K562 (cell line): Measurements from ENCODE around the gene ATF4. TPM values are rescaled to one million over a fixed set of nuclear protein-coding genes. Genes with fewer than 3 reads are reported as not detected.

Experiments used
- BRF1 ChIP-seq: IDR thresholded peaks from 3 replicates; pipeline ENCODE4 v1.6.1; 2011; ENCODE audit warnings: borderline replicate concordance, mild to moderate bottlenecking; ENCODE audit not compliant: insufficient read length; ENCODE audit errors: extremely low read depth
- CSDE1 ChIP-seq, 2 experiments: fragments of 450-650 bp; IDR thresholded peaks; 2 replicates each; pipeline ENCODE4 v1.6.1; 2016; ENCODE audit warnings: mild to moderate bottlenecking in 1 of 2
- FOXM1 ChIP-seq, 2 experiments: fragments of 450-650 bp in 1 of 2; sonication (generic) in 1 of 2; formaldehyde crosslinking in 1 of 2; IDR thresholded peaks; 2 replicates each; pipeline versions ENCODE4 v1.6.1 to v1.9.0; 2017 to 2022; ENCODE audit warnings: low read depth in 2 of 2, mild to moderate bottlenecking in 2 of 2, missing genetic modification reagents in 1 of 2, moderate library complexity in 1 of 2
- JUNB ChIP-seq: fragments of 450-650 bp; formaldehyde crosslinking; conservative IDR thresholded peaks from 2 replicates; pipeline ENCODE4 v1.4.0; 2020; ENCODE audit warnings: mild to moderate bottlenecking
- KDM5B ChIP-seq: fragments of 200-600 bp; sonication (generic); IDR thresholded peaks from 2 replicates; pipeline ENCODE4 v1.6.1; 2012; ENCODE audit warnings: low read depth, mild to moderate bottlenecking, moderate library complexity, low read length, control low read depth, inconsistent platforms; ENCODE audit not compliant: insufficient replicate concordance
- KLF1 ChIP-seq: fragments of 450-650 bp; IDR thresholded peaks from 2 replicates; pipeline ENCODE4 v1.6.1; 2016; ENCODE audit warnings: missing genetic modification characterization, missing compliant biosample characterization
- MAZ ChIP-seq, 2 experiments: fragments of 450-650 bp in 1 of 2; sonication (generic) in 1 of 2; formaldehyde crosslinking; IDR thresholded peaks in 1 of 2; conservative IDR thresholded peaks in 1 of 2; 2 replicates each; pipeline versions ENCODE4 v1.4.0 to v1.5.0; 2020; ENCODE audit warnings: mild to moderate bottlenecking in 1 of 2, missing genetic modification reagents in 1 of 2
- MXI1 ChIP-seq: IDR thresholded peaks from 2 replicates; pipeline ENCODE4 v1.6.1; 2011; ENCODE audit warnings: low read depth, mild to moderate bottlenecking, improper control_type of control experiment, low read length
- NFRKB ChIP-seq: fragments of 450-650 bp; IDR thresholded peaks from 2 replicates; pipeline ENCODE4 v1.6.1; 2016; ENCODE audit warnings: low read depth
- PHTF2 ChIP-seq: fragments of 250-450 bp; sonication (Bioruptor Pico); IDR thresholded peaks from 2 replicates; pipeline ENCODE4 v1.5.0; 2021; ENCODE audit warnings: mild to moderate bottlenecking
- PRDM10 ChIP-seq: fragments of 450-650 bp; IDR thresholded peaks from 2 replicates; pipeline ENCODE4 v1.6.1; 2018; ENCODE audit not compliant: partially characterized antibody
- RUNX1 ChIP-seq: sonication (generic); IDR thresholded peaks from 2 replicates; pipeline ENCODE4 v1.6.1; 2016; ENCODE audit warnings: antibody characterized with exemption, low read depth
- SLC30A9 ChIP-seq: fragments of 250-450 bp; sonication (Bioruptor Pico); IDR thresholded peaks from 2 replicates; pipeline ENCODE4 v1.8.0; 2022; ENCODE audit warnings: mild to moderate bottlenecking, moderate library complexity
- SOX6 ChIP-seq: fragments of 450-650 bp; IDR thresholded peaks from 2 replicates; pipeline ENCODE4 v1.6.1; 2014; ENCODE audit warnings: mild to moderate bottlenecking
- TAF1 ChIP-seq: IDR thresholded peaks from 2 replicates; pipeline ENCODE4 v1.6.1; 2011; ENCODE audit warnings: mild to moderate bottlenecking, low read length, moderate library complexity; ENCODE audit not compliant: insufficient read depth, control insufficient read depth, severe bottlenecking; ENCODE audit errors: extremely low read depth
- TCF15 ChIP-seq: fragments of 250-450 bp; sonication (Bioruptor Pico); IDR thresholded peaks from 2 replicates; pipeline ENCODE4 v1.8.0; 2022; ENCODE audit warnings: moderate library complexity, mild to moderate bottlenecking, inconsistent platforms
- TCF7L2 ChIP-seq: fragments of 150-350 bp; IDR thresholded peaks from 2 replicates; pipeline ENCODE4 v1.6.1; 2016; ENCODE audit warnings: low read depth, mild to moderate bottlenecking, low read length, moderate library complexity
- TGIF2 ChIP-seq: sonication (generic); formaldehyde crosslinking; IDR thresholded peaks from 2 replicates; pipeline ENCODE4 v1.8.1; 2022; ENCODE audit warnings: mild to moderate bottlenecking, missing genetic modification reagents, moderate library complexity
- WHSC1 ChIP-seq: IDR thresholded peaks from one replicate; pipeline ENCODE4 v1.6.1; 2012; ENCODE audit warnings: low read length, control low read depth, inconsistent platforms
- ZNF398 ChIP-seq: fragments of 250-450 bp; sonication (Bioruptor Pico); IDR thresholded peaks from 2 replicates; pipeline ENCODE4 v1.8.0; 2021; ENCODE audit warnings: moderate library complexity, mild to moderate bottlenecking, inconsistent platforms
- ZNF41 ChIP-seq: fragments of 250-450 bp; sonication (Bioruptor Pico); conservative IDR thresholded peaks from 2 replicates; pipeline ENCODE4 v1.4.0; 2020; ENCODE audit warnings: mild to moderate bottlenecking
- ZNF444 ChIP-seq: fragments of 250-450 bp; sonication (Bioruptor Pico); IDR thresholded peaks from 2 replicates; pipeline ENCODE4 v1.4.0; 2020; ENCODE audit warnings: mild to moderate bottlenecking, moderate library complexity
- ZSCAN32 ChIP-seq: fragments of 450-650 bp; formaldehyde crosslinking; IDR thresholded peaks from 2 replicates; pipeline ENCODE4 v1.4.0; 2020; ENCODE audit warnings: mild to moderate bottlenecking, moderate library complexity
- polyA plus RNA-seq, 8 experiments: library from polyadenylated mRNA; depleted of rRNA in 4 of 8; stranded (reverse) in 5 of 8; unstranded in 3 of 8; fragments of >200 nt; fragmentation: Nextera tagmentation in 2 of 8; fragmentation: Illumina TruSeq in 1 of 8; extraction: Ambion mirVana in 2 of 8; extraction: Trizol in 1 of 8; gene quantifications; 2 replicates each; pipeline versions ENCODE4 v1.2.1 to v1.2.3, GENCODE V29; 2011 to 2014; ENCODE audit warnings: inconsistent platforms in 1 of 8, missing spikeins in 1 of 8
- total RNA-seq, 7 experiments: library from RNA; depleted of rRNA in 6 of 7; stranded (reverse); fragments of >200 nt in 6 of 7; fragmentation: Illumina TruSeq in 2 of 7; extraction: Trizol in 2 of 7; gene quantifications; 2 replicates each; pipeline versions ENCODE4 v1.2.1 to v1.2.3, GENCODE V29; 2011 to 2021; ENCODE audit warnings: low replicate concordance in 1 of 7

ATF4 gene
- total and polyA plus RNA-seq, 9 of the 15 experiments (the other 6 are each of a cell fraction or from before 2014, with no cell fraction given), result 93.1 to 723 (median 355) TPM

- TF ChIP-seq PRDM10 (no peak), KLF1 (tag) (no peak), PHTF2 (CRISPR knock-in tag) (no peak), JUNB (CRISPR knock-in tag) (no peak), RUNX1 (no peak), WHSC1 (no peak), CSDE1 (IDR thresholded peaks at IDR 0.05) (no peak), SOX6 (peak; percentile 37; the same call in 1 of the 2 replicates), MAZ (CRISPR knock-in tag; conservative IDR thresholded peaks at IDR 0.05 in 1 of 2, IDR thresholded peaks at IDR 0.05 in 1 of 2) (peak in 1 of 2 experiments; percentile 45; a peak in 1 of 4 replicates), TCF15 (CRISPR knock-in tag) (no peak), TCF7L2 (no peak), SLC30A9 (CRISPR knock-in tag) (no peak), NFRKB (no peak), ZNF444 (CRISPR knock-in tag) (no peak), ZNF41 (CRISPR knock-in tag) (no peak), KDM5B (no peak), MXI1 (no peak), TGIF2 (CRISPR knock-in tag) (no peak), ZNF398 (no peak), BRF1 (no peak), TAF1 (peak; percentile 32), FOXM1 (IDR thresholded peaks at IDR 0.05; ENCODE audit: low read depth) (peak; percentile 29; the same call in 1 of the 2 replicates), FOXM1 (CRISPR knock-in tag; IDR thresholded peaks at IDR 0.05; ENCODE audit: low read depth) (no peak), ZSCAN32 (CRISPR knock-in tag) (no peak)
These were observed 8.5 kb downstream of the ATF4 start (continued) for GRCh38 chr22:39528681-39529486.
